Mesenchymal stem cell (in vitro differentiated cells and primary cell): Measurements from ENCODE around the gene APLF.

Experiments used
- DNase-seq: peaks from one replicate; pipeline ENCODE4 v3.0.0-alpha.2; 2013
- H2AFZ ChIP-seq: one replicate; pipeline ENCODE4 v1.6.1; 2013; ENCODE audit warnings: low read depth, mild to moderate bottlenecking, control low read depth, inconsistent platforms, low read length, moderate library complexity
- H2AK5ac ChIP-seq: 2 replicates; pipeline ENCODE4 v1.6.1; 2013; ENCODE audit warnings: low read length, moderate library complexity, mild to moderate bottlenecking, inconsistent platforms; ENCODE audit not compliant: severe bottlenecking
- H2BK120ac ChIP-seq: one replicate; pipeline ENCODE4 v1.6.1; 2013; ENCODE audit warnings: low read depth, mild to moderate bottlenecking, inconsistent platforms, low read length, moderate library complexity
- H2BK12ac ChIP-seq, 2 experiments: one replicate each; pipeline ENCODE4 v1.6.1; 2013; ENCODE audit warnings: inconsistent platforms in 2 of 2, low read length in 2 of 2, mild to moderate bottlenecking in 2 of 2, moderate library complexity in 2 of 2, control low read depth in 1 of 2
- H2BK15ac ChIP-seq: one replicate; pipeline ENCODE4 v1.6.1; 2013; ENCODE audit warnings: mild to moderate bottlenecking, low read depth, inconsistent platforms; ENCODE audit not compliant: poor library complexity, severe bottlenecking
- H2BK5ac ChIP-seq: 2 replicates; pipeline ENCODE4 v1.6.1; 2013; ENCODE audit warnings: low read depth, mild to moderate bottlenecking, low read length, control low read depth, inconsistent platforms; ENCODE audit not compliant: poor library complexity, severe bottlenecking
- H3K14ac ChIP-seq, 2 experiments: one replicate each; pipeline ENCODE4 v1.6.1; 2013; ENCODE audit warnings: inconsistent platforms in 2 of 2, low read length in 2 of 2, control low read depth in 1 of 2, mild to moderate bottlenecking in 1 of 2, moderate library complexity in 1 of 2
- H3K18ac ChIP-seq, 2 experiments: one replicate each; pipeline ENCODE4 v1.6.1; 2013; ENCODE audit warnings: inconsistent platforms in 2 of 2, low read length in 2 of 2, control low read depth in 1 of 2, low read depth in 1 of 2, mild to moderate bottlenecking in 1 of 2
- H3K23ac ChIP-seq, 2 experiments: one replicate each; pipeline ENCODE4 v1.6.1; 2013; ENCODE audit warnings: inconsistent platforms in 2 of 2, low read length in 2 of 2, mild to moderate bottlenecking in 2 of 2, moderate library complexity in 2 of 2, control low read depth in 1 of 2
- H3K27ac ChIP-seq: 2 replicates; pipeline ENCODE4 v1.5.1; 2013; ENCODE audit warnings: mild to moderate bottlenecking, moderate library complexity, low read length, control low read depth, inconsistent platforms; ENCODE audit not compliant: poor library complexity, severe bottlenecking
- H3K27me3 ChIP-seq, 2 experiments: 2 replicates each; pipeline versions ENCODE4 v1.6.1 to v1.7.0; 2013; ENCODE audit warnings: low read length in 2 of 2, mild to moderate bottlenecking in 2 of 2, moderate library complexity in 2 of 2, control low read depth in 1 of 2, inconsistent platforms in 1 of 2; ENCODE audit not compliant: control insufficient read depth in 1 of 2, insufficient read depth in 1 of 2
- H3K36me3 ChIP-seq, 2 experiments: 2 replicates each; pipeline versions ENCODE4 v1.6.1 to v1.7.0; 2013; ENCODE audit warnings: low read length in 2 of 2, control low read depth in 1 of 2, inconsistent platforms in 1 of 2, low read depth in 1 of 2, mild to moderate bottlenecking in 1 of 2; ENCODE audit not compliant: insufficient read depth in 2 of 2, control insufficient read depth in 1 of 2
- H3K4ac ChIP-seq, 2 experiments: one replicate each; pipeline ENCODE4 v1.6.1; 2013; ENCODE audit warnings: inconsistent platforms in 2 of 2, low read length in 2 of 2, mild to moderate bottlenecking in 2 of 2, moderate library complexity in 2 of 2, control low read depth in 1 of 2, low read depth in 1 of 2
- H3K4me1 ChIP-seq: 2 replicates; pipeline ENCODE4 v1.6.1; 2013; ENCODE audit warnings: low read depth, low read length, control low read depth; ENCODE audit not compliant: control insufficient read depth, insufficient read depth
- H3K4me2 ChIP-seq: 2 replicates; pipeline ENCODE4 v1.6.1; 2013; ENCODE audit warnings: low read length, mild to moderate bottlenecking, inconsistent platforms; ENCODE audit not compliant: poor library complexity, severe bottlenecking
- H3K4me3 ChIP-seq, 2 experiments: 2 replicates each; pipeline versions ENCODE4 v1.5.1 to v1.7.0; 2013; ENCODE audit warnings: low read length in 2 of 2, mild to moderate bottlenecking in 2 of 2, control low read depth in 1 of 2, low read depth in 1 of 2; ENCODE audit not compliant: insufficient read depth in 1 of 2
- H3K79me1 ChIP-seq: replicated peaks from 2 replicates; pipeline ENCODE4 v1.6.1; 2013; ENCODE audit warnings: mild to moderate bottlenecking, control low read depth, low read length, inconsistent platforms; ENCODE audit not compliant: poor library complexity, severe bottlenecking
- H3K9ac ChIP-seq: 2 replicates; pipeline ENCODE4 v1.7.0; 2013; ENCODE audit warnings: mild to moderate bottlenecking, low read length, moderate library complexity
- H3K9me3 ChIP-seq: 2 replicates; pipeline ENCODE4 v1.7.0; 2013; ENCODE audit warnings: mild to moderate bottlenecking, low read length; ENCODE audit not compliant: control insufficient read depth
- H4K8ac ChIP-seq: one replicate; pipeline ENCODE4 v1.6.1; 2013; ENCODE audit warnings: inconsistent platforms, mild to moderate bottlenecking, low read length, moderate library complexity
- H4K91ac ChIP-seq: one replicate; pipeline ENCODE4 v1.6.1; 2013; ENCODE audit warnings: mild to moderate bottlenecking, low read length, inconsistent platforms
- WGBS: methylation state at CpG from one replicate; pipeline ENCODE4 v1.1.7; 2013; ENCODE audit warnings: mixed read lengths; 5-methylcytosine and 5-hydroxymethylcytosine counted together

APLF gene

DNA sequence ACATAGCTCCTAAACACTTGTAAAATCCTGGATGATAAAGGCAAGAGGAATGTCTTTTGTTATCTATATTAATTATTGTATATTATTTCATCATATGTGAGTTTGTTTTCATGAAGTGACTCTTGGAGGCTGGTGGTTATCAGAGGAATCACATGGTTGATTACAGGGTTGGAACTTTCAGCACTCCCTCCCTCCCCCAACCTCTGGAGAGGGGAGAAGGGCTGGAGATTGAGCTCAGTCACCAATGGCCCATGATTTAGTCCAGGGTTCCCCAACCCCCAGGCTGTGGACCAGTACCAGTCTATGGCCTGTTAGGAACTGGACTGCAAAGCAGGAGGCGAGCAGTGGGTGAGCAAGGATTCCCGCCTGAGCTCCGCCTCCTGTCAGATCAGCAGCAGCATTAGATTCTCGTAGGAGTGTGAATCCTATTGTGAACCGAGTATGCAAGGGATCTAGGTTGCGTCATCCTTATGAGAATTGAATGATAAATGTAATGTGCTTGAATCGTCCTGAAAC is 38.0 kb upstream of the APLF start:
- Histone ChIP-seq H3K18ac (no peak overlapping the region), H3K27me3 (peaks cover 8 to 11% of the 10 kb centered on the region in 2 experiments), H3K4me2 (no peak overlapping the region), H3K27ac (no peak overlapping the region), H3K4me1 (peaks cover 4% of the 10 kb centered on the region), H3K36me3 (no peaks in the 10 kb centered on the region), H2BK5ac (no peak overlapping the region), H2AFZ (no peak overlapping the region), H3K9me3 (no peaks in the 10 kb centered on the region), H3K14ac (no peak overlapping the region), H3K4me3 (no peak overlapping the region), H3K9ac (no peak overlapping the region), H2BK12ac (no peak overlapping the region), H3K23ac (no peak overlapping the region), H4K8ac (no peak overlapping the region), H2AK5ac (no peak overlapping the region), H3K79me1 (no peaks in the 10 kb centered on the region), H2BK15ac (no peak overlapping the region), H2BK120ac (no peak overlapping the region), H4K91ac (no peak overlapping the region), H3K4ac (no peak overlapping the region)
- DNase-seq: no peak
- 90% methylated on average over 4 of the region's 7 CpGs for WGBS

DNA sequence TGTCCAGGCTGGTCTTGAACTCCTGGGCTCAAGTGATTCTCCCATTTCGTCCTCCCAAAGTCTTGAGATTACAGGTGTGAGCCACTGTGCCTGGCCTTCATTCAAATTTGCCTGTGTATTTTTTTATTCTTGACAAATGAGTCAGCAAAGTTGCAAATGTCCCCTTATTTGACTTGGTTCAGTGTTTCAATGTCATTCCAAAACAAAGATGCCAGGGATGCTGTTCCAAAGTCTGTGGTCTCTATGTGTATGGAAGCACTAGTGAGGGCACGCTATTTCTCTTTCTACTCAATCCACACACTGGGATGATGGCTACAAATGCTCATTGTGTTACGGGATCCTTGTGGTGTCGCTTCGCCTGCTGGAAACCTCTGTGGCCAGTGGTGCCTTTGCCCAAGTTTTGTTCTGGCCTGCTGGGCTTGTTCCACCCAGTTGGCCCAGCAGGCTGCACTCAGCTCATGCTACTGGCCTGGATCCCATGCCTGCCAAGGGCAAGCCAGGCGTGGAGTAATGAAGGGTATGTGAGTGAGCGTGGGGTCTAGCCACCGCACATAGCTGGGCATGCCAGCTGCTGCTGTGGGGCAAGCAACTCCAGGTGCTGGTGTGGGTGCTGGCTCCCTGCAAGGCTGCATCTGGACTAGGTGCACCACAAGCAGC is 35.9 kb upstream of the APLF start:
- Histone ChIP-seq H2AK5ac (no peak overlapping the region), H3K14ac (no peak overlapping the region), H4K91ac (no peak overlapping the region), H2BK5ac (no peak overlapping the region), H2BK15ac (no peak overlapping the region), H3K27me3 (peaks cover 3 to 11% of the 10 kb centered on the region in 2 experiments), H3K9ac (no peak overlapping the region), H2BK120ac (no peak overlapping the region), H2BK12ac (no peak overlapping the region), H3K18ac (no peak overlapping the region), H3K4me2 (no peak overlapping the region), H3K36me3 (no peaks in the 10 kb centered on the region), H4K8ac (peak overlapping the region; percentile 24), H3K4me3 (no peak overlapping the region), H2AFZ (no peak overlapping the region), H3K9me3 (no peaks in the 10 kb centered on the region), H3K4ac (no peak overlapping the region), H3K27ac (no peak overlapping the region), H3K23ac (no peak overlapping the region), H3K4me1 (peaks cover 4% of the 10 kb centered on the region), H3K79me1 (no peaks in the 10 kb centered on the region)
- DNase-seq: no peak
- WGBS: 80% methylated on average over 8 of the region's 8 CpGs

DNA sequence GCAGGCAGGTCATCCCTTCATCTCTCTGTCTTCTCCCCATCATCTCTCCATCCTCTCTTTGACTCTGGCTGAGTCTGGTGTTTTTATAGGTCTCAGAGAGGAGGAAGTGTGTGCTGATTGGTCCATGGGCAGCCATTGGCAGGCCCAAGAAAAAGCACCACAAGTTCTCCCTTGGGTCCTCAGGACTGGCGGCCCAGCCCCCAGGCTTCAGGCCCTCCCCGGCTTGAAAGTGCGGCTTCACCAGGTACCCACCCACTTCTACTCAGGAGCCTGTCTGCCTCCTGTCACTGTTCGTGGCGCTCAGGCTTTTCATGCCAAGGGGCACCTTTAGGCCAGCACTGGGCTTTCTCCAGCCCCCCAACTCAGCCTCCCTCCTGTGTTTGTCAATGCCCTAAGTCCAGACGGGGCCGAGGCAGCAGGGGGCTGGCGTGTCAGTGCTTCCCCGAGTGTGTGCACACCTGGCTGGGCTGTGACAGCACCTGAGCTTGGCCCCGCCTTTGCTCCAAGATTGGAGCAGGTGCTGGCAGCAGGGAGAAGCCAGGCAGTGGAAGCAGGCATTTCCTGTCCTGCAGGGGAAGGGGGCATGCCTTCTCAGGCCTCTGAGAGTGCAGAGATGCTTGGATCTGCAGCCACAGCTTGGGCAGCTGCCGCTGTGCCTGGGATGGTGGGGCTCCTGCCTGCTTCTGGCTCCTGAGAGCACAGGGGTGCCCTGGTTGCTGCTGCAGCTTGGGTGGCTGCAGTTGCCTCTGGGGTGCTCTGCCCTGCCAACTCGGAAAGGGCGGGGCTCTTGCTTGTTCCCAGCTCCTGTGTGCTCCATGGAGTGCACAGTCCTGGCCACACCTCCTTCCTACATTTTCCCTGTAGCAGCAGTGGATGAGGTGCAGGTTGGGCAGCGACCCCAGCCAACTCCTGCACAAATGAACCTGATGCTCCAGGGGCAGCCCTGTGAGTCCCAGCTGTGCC is 34.4 kb upstream of the APLF start:
- WGBS: 81% methylated on average over 13 of the region's 14 CpGs
- Histone ChIP-seq H2AK5ac (no peak overlapping the region), H3K27me3 (peaks cover 3 to 11% of the 10 kb centered on the region in 2 experiments)

DNA sequence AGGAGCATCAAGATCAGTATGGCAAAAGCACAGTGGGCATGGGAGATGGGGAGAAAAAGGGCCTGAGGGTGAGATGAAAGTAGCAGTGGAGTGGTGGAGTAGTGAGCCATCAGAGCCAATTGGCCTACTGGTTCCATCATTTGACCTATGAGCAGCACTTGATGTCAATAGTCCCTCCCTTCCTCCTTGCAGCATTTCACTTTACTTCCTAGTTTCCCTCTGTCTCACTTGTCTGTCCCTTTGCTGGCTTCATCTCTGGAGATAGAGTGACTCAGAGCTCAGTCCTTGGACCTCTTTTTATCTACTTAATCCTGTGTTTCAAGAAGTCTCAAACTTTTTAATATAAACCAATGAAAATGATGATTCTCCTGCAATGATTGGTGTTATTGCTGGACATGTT is 32.4 kb upstream of the APLF start:
- H3K27me3 ChIP-seq: peaks cover 3 to 11% of the 10 kb centered on the region in 2 experiments

More for the DNA sequence above, 34.4 kb upstream of the APLF start:
- H2BK12ac ChIP-seq: no peak overlapping the region
- H3K9ac ChIP-seq: no peak overlapping the region
- H3K79me1 ChIP-seq: no peaks in the 10 kb centered on the region
- peak overlapping the region in 1 of 2 experiments; percentile 55 for H3K14ac ChIP-seq
- H3K4me3 ChIP-seq: peak overlapping the region in 1 of 2 experiments; percentile 42
- no peak overlapping the region for H2BK15ac ChIP-seq
- H2BK5ac ChIP-seq: no peak overlapping the region
- H3K4me1 ChIP-seq: peaks cover 4% of the 10 kb centered on the region
- no peak overlapping the region for H3K4ac ChIP-seq
- H3K36me3 ChIP-seq: no peaks in the 10 kb centered on the region
- no peak overlapping the region for H3K4me2 ChIP-seq
- no peaks in the 10 kb centered on the region for H3K9me3 ChIP-seq
- no peak for DNase-seq
- H3K23ac ChIP-seq: peak overlapping the region in 1 of 2 experiments; percentile 40
- H4K91ac ChIP-seq: peak overlapping the region; percentile 20
- no peak overlapping the region for H4K8ac ChIP-seq
- no peak overlapping the region for H3K18ac ChIP-seq
- H2AFZ ChIP-seq: no peak overlapping the region
- H2BK120ac ChIP-seq: no peak overlapping the region
- H3K27ac ChIP-seq: no peak overlapping the region

More for the DNA sequence above, 32.4 kb upstream of the APLF start:
- Histone ChIP-seq H3K23ac (no peak overlapping the region), H3K4ac (no peak overlapping the region), H2BK15ac (no peak overlapping the region), H3K4me2 (no peak overlapping the region), H2BK5ac (no peak overlapping the region), H3K9me3 (no peaks in the 10 kb centered on the region), H3K4me1 (peaks cover 4% of the 10 kb centered on the region), H3K18ac (no peak overlapping the region), H2AFZ (no peak overlapping the region), H3K14ac (peak overlapping the region in 1 of 2 experiments; percentile 81), H2BK12ac (no peak overlapping the region), H3K9ac (no peak overlapping the region), H4K91ac (no peak overlapping the region), H2BK120ac (no peak overlapping the region), H3K4me3 (no peak overlapping the region), H3K27ac (no peak overlapping the region), H3K79me1 (no peaks in the 10 kb centered on the region), H2AK5ac (no peak overlapping the region), H4K8ac (no peak overlapping the region), H3K36me3 (no peaks in the 10 kb centered on the region)
- DNase-seq: no peak
